GM21423 (cell line): ENCODE results near the gene OR2A12.
"Not testable (repeated sequence)": the region's sequence is repeated elsewhere in the genome, so short reads cannot be mapped to it uniquely, and the experiment has no call there.

Experiments used
- ATAC-seq: cut with Tn5 transposase; IDR thresholded peaks from one replicate; pipeline ENCODE4 v1.9.1; 2021; ENCODE audit warnings: mild to moderate bottlenecking, moderate library complexity; ENCODE audit not compliant: unreplicated experiment

OR2A12 gene, protein sequence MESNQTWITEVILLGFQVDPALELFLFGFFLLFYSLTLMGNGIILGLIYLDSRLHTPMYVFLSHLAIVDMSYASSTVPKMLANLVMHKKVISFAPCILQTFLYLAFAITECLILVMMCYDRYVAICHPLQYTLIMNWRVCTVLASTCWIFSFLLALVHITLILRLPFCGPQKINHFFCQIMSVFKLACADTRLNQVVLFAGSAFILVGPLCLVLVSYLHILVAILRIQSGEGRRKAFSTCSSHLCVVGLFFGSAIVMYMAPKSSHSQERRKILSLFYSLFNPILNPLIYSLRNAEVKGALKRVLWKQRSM

DNA sequence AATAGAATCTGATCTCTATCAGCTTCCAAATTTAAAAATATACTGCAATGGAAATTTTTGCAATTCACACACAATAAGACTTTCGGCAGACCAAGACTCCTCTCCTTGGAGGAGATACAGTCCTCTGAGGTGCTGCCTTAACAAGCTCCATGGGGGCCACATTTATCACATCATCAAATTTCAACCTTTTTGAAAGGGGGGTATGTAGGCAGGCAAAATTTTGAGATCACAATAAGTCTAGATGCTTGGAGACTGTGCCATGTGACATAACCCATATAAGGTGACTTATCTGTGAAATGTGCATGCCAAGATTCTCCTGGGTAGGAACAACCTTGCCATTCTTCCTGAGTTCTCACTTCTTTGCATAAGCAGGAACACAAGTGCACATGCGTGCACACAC lies at the start of gene OR2A12:
OR2A12 (plus strand) TSS at position 301 of the 400 bp plus-strand sequence. CDS start 8,830 bp downstream, outside the sequence.
- no peak for ATAC-seq

- no peak for ATAC-seq
Observed at GRCh38 chr7:144036302-144036885, 49.7 kb upstream of the OR2A12 start.

GRCh38 chr7:144037414-144038035 lies 48.6 kb upstream of the OR2A12 start:
- no peak for ATAC-seq

DNA sequence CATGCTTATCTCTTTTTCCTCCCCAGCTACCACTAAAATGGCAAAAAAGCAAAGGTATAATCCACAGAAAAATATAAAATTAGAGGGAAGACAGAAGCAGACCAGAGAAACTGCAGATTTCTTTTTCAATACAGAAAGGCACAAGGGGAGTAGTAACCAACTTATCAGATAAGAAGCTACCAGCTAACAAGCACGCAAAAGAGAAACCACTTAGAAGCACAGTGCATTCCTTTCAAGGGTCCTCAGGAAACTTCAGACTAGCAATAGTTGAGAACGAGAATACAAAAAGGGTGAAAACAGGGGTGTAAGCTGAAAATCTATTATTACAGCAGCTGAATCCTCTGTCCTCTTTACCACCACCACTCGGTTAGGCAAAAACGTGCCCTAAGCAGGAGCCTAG lies 47.2 kb upstream of the OR2A12 start:
- ATAC-seq, result no peak

- ATAC-seq, result no peak
Observed at GRCh38 chr7:144048648-144049047, 37.4 kb upstream of the OR2A12 start, which contains the start of gene OR2A5. Gene OR2A5, plus strand, starts transcription at chr7:144048948. Its CDS starts 1,454 bp downstream, at chr7:144050402.

DNA sequence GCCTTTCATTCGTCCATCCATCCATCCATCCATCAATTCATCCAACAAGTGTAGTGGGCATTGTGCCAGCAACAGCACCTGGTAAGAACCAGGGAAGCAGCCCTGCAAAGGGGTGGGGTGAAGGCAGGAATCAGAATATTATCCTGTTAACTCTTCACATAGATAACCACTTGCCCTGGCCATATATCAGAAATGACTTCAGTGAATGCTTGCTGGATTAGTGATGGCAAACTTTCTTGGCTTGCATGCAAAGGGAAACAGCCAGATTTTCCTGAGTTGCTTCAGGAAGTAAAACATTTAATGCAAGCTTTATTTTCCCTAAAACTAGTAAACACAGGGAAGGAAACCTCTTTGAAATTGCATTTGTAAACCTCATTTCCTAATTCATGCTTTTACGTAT lies 36.6 kb upstream of the OR2A12 start:
- ATAC-seq, result no peak

GRCh38 chr7:144050093-144050492 lies 36.0 kb upstream of the OR2A12 start:
- no peak for ATAC-seq

- not testable (repeated sequence) for ATAC-seq
Observed at GRCh38 chr7:144050884-144051283, 35.2 kb upstream of the OR2A12 start.

GRCh38 chr7:144057954-144058353 lies 28.1 kb upstream of the OR2A12 start:
- ATAC-seq, result no peak

- ATAC-seq, result no peak
Observed at GRCh38 chr7:144063710-144064109, 22.4 kb upstream of the OR2A12 start.

GRCh38 chr7:144069511-144069910 lies 16.6 kb upstream of the OR2A12 start, which contains the start of gene OR2A25:
Gene OR2A25, plus strand, starts transcription at chr7:144069811. Its CDS starts 4,409 bp downstream, at chr7:144074220.
- ATAC-seq, result no peak

DNA sequence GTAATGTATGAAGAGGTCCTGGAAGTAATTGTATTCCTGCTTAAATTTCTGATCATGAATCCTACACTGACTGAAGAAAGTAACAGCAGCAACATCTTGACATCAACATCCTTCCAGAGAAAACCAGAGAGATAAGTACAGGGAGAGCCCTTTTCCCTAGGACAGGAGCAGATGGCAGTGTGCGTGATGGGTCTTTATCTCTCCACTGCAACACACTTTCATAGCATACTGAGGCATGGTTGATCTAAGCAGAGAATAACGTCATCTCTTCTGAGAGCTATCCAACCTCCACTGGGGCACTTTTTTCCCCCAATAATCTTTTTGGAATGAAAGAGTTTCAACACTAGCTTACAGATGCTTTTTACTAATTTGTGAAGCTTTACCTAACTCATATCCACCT lies 16.1 kb upstream of the OR2A12 start:
- ATAC-seq, result no peak

DNA sequence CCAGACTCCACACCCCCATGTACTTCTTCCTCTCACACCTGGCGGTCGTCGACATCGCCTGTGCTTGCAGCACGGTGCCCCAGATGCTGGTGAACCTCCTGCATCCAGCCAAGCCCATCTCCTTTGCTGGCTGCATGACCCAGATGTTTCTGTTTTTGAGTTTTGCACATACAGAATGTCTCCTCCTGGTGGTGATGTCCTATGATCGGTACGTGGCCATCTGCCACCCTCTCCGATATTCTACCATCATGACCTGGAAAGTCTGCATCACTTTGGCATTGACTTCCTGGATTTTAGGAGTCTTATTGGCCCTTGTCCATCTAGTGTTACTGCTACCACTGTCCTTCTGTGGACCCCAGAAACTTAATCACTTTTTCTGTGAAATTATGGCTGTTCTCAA lies 11.7 kb upstream of the OR2A12 start:
- no peak for ATAC-seq

- ATAC-seq, result no peak
Observed at GRCh38 chr7:144086730-144087129, 652 bp downstream of the OR2A12 start.

- ATAC-seq, result no peak
Observed at GRCh38 chr7:144087230-144087629, 1.2 kb downstream of the OR2A12 start.

DNA sequence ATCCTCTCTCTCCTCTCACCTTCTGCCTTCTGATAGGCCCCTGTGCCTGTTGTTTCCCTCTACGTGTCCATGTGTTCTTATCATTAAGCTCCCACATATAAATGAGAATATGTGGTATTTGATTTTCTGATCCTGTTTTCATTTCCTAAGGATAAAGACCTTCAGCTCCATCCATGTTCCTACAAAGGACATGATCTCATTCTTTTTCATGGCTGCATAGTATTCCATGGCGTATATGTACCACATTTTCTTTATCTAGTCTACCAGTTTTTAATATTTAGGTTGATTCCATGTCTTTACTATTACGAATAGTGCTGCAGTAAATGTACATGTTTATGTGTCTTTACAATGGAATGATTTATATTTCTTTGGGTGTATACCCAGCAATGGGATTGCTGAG lies 4.6 kb downstream of the OR2A12 start:
- ATAC-seq, result no peak

DNA sequence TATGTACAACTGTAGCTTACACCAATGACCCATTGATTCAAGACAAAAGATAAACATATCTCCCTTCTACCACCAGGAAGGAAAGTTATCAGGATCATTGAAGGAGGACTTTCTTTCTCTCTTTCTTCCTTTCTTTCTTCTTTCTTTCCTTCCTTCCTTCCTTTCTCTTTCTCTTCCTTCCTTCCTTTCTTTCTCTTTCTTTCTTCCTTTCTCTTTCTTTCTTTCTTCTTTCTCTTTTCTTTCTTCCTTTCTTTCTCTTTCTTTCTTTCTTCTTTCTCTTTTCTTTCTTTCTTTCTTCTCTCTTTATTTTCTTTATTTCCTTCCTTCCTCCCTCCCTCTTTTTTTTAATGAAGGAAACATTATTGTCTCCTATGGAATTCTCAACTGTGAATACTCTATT lies 12.7 kb downstream of the OR2A12 start:
- no peak for ATAC-seq

DNA sequence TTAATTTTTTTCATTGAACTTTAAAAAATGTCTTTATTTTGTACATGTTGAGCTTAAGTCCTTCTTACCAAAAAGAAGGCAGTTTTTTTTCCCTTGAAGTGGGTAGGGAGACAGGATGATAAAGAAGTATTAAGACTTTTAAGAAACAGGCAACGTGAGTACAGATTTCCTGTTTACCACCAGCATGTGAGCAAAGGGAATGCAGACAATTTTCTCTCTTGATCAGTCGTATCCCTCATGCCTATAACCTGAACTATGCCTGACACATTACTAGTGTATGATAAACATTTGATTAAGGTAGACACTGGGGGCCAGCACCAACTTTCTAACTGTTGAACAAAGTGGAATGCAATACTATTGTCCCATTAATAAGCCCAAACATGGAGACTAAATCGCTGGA lies 14.5 kb downstream of the OR2A12 start:
- no peak for ATAC-seq

- no peak for ATAC-seq
Observed at GRCh38 chr7:144102041-144102440, 16.0 kb downstream of the OR2A12 start.

DNA sequence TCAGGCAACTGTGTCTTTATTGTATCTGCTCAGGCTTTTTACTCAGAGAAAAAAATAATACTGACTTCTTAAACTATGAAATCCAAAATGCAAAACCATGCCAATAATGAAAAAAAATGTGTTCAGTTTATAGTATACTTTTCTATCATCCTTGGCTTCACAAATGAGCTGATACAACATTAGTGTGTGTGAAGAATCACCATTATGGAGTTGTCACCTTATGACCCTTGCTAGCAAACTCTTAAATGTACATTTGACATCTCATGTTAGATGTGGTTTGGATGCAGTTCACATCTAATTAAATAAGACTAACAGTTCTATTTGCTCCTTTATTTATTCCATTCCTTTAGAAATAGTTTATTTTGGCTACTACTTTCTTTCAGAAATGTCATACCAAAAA lies 19.1 kb downstream of the OR2A12 start:
- no peak for ATAC-seq

DNA sequence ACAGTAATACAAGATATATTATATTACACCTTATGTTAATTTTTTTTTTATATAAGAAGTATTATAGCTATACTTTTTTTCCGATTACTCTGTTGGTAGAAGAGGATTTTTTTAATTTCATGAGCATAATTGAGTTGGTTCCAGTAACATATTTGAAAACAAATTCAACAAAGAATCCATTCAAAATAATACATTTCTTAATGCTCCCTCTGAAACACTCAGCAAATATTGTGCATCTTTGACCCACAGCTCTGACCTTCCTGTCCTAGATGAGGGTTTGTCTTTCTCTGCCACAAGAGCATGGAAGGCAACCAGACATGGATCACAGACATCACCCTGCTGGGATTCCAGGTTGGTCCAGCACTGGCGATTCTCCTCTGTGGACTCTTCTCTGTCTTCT lies 23.2 kb downstream of the OR2A12 start, which contains the start of gene OR2A2:
OR2A2 (plus strand) TSS at position 301 of the 400 bp plus-strand sequence; CDS start at position 301, 0 bp downstream.
- ATAC-seq, result no peak

- ATAC-seq, result no peak
Observed at GRCh38 chr7:144110272-144110671, 24.2 kb downstream of the OR2A12 start.
